ENCODE results near the gene MEGF11.

DNA sequence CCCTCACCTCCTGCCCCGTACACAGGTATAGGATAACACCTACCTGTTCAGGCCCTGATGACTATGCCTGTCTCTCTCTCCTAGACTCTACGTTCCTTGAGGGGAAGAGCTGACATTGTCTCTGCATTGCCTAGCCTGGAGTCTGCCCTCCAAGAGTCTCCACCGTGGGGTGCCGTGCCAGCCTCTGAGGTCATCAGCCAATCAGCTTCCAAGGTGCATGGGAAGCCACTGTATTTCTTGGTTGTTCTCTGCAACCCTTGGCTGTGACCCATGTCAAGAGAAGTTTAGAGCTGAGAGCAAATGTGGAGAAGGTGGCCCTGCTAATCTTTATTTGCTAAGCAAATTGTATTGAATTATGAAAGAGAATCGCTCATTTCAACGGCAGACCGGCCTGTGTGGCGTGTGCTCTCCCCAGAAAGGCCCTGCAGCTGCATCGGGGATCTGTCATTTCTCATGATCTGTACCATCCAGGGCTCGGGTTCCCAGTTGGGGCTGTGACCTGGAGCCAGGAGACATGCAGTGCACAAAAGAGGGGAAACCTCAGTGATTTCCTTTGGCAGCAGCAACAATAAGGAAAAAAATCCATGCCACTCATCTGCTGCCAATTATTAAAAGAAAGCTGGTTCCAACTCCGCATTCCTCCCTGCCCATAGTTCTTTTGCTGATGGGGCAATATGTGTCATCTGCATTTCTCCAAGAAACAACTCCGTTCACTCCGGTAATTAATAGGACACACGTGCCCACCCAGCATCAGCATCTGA lies 182.2 kb downstream of the MEGF11 start:
- TF ChIP-seq CTCF (IDR thresholded peaks at IDR 0.05) (no peak), POLR2A (IDR thresholded peaks at IDR 0.05) (no peak)

Measured in uterus (tissue), 2 donors.